ENCODE measurements around the gene COA1.

GRCh38 chr7:43630482-43630881 lies 98.8 kb downstream of the COA1 start:
- no peak for TF ChIP-seq CTCF (IDR thresholded peaks at IDR 0.05)
- TF ChIP-seq POLR2A (IDR thresholded peaks at IDR 0.05) = no peak

Data from ovary (tissue), 3 donors.